HG02973 (cell line): ENCODE data around the gene ODAD3.

Experiments used
- ATAC-seq: cut with Tn5 transposase; IDR thresholded peaks from one replicate; pipeline ENCODE4 v1.9.1; 2021; ENCODE audit warnings: moderate library complexity; ENCODE audit not compliant: unreplicated experiment

ODAD3 gene

GRCh38 chr19:11378319-11379189, 56.4 kb downstream of the ODAD3 start:
- ATAC-seq, result no peak

DNA sequence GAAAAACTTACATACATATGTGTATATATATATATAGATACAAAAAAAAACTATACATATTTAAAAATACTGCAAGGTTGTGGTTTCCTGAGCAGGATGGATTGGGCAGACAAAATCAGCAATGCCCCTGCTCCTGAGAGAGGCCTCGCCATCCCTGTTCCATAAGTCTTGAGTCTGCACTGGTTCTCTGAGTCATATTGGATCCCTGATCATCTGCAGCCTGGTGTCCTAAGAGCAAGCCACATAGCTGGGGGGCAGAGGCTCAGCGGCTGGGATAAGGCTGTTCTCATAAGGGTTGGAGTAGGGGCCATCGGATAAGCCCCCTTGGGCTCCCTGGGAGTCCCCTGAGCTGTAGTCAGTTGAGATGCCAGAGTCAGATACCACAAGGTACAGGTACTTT, 57.2 kb downstream of the ODAD3 start:
- ATAC-seq, result no peak

DNA sequence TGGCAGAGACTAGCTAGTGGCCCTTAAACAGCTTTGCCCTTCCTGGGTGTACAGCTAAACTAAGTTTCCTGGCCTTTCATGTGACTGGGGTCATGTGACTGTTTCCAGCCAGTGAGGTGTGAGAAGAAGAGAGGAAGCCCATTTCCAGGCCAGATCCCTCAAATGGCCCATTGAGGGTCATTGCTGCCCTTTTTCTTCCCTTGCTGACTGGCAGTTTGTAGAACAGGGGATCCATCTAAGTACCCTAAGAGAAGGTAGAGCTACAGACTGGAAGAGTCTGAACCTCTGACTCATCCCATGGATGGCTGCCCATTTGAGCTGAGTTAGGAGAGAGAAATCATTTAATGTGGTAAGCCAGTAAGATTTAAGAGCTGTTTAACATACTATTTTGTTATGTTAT, 57.7 kb downstream of the ODAD3 start:
- no peak for ATAC-seq

- ATAC-seq, result no peak
Measured at GRCh38 chr19:11375143-11375948, 59.6 kb downstream of the ODAD3 start.

DNA sequence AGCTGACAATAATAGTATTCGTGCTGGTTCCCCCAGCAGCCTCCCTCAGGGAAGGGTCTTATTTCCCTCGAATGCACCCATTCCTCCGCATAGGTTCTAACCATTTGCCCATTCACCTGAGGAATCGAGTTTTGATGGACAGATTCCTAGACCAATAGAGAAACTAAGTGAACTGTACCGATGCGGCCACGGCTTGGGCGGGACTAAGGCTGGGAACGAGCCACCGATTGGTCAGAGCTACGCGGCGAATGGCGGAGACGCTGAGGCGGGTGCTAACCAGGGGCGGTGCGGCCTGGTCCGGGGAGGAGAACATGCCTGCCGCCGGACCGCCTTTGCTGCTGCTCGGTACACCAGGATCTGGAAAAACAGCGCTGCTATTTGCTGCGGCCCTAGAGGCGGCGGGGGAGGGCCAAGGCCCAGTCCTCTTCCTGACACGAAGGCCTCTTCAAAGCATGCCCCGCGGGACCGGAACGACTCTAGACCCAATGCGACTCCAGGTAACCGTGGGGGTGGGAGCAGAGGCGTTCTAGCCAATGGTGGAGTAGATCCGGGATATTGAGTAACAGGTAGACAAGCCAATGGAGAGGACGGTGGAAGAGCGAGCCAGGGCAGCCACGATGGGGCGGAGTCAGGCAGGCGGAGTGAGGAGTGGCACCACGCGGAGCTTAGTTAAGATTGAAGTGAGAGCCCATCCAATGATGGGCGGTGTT, 60.3 kb downstream of the ODAD3 start, which contains the start of gene SWSAP1:
Gene SWSAP1 (plus strand): TSS at position 234 of the 710 bp plus-strand sequence. CDS start 15 bp downstream, at position 249.
- peak; percentile 79 for ATAC-seq

DNA sequence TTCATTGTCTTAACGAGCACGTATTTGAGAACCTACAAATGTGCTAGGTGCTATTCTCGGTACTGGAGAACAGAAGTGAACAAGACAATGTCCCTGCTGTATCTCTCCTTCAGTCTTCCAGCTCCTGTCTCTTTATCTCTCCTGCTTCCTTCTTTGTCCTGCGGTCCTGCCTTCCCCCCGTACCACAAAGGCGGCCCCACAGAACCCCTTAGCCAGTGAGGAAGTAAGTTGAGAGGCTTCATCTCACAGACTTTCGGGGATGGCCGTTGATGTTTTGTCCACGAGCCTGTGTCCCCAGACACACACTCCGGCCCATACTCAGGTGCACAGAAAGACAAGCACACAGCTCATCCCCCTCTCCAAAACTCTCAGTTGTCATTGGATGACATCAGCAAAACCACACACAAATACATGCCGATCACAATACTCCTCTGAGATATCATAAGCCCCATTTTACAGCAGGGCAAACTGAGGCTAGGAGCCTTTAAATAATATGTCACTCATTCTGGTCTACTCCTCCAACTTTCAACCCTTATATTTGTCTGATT, 61.0 kb downstream of the ODAD3 start:
- no peak for ATAC-seq

DNA sequence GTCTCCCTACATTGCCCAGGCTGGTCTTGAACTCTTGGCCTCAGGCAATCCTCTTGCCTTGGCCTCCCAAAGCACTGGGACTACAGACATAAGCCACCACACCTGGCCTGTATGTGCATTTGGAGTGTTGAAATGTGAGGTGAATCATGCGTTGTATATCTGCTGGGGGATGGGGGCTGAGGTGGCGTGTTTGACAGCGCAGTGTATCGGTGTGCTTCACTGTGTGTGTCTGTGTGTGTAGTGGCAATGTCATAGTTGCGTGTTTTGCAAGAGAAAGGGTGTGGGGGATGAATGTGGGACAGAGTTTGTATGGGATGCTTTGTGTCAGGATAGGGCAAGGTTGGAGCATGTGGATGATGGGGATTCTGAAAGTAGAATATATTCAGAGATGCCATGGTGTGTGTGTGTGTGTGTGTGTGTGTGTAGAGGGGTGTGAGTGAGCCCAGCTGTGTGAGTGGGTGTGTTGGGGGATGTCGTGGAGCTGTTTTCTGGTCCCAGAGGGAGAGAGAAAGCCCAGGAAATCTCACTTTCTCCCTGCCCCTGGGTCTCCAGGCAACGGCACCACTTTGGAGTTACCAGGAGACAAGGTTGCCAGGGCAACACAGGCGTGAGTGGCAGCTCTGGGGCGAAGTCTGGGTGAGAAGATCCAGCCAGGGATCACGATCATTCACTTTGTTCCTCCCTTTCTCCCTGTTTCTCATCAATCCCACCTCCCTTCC, 61.6 kb downstream of the ODAD3 start:
- ATAC-seq, result no peak

DNA sequence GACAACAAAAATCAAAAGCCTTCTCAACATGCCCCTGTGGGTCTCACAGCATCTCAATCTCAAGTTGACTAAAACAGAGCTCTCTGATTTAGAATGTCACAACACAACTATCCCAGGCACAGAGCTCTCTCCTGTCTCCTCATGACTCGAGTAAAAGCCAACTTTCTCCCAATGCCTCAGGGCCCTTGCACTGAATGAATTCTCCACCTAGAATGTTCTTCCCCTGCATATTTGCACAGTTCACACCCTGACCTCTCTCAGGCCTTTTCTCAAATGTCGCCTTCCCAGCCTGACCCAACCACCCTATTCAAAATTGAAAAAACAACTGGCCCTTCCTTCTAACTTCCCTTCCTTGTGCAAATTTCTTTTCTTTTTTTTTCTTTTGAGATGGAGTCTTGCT, 64.2 kb downstream of the ODAD3 start:
- no peak for ATAC-seq
